GM18526 (cell line): ENCODE results near the gene RAD51B.

Experiments used
- POLR2A ChIP-seq: IDR thresholded peaks from 3 replicates; pipeline ENCODE4 v1.6.1; 2011; ENCODE audit not compliant: insufficient read length; ENCODE audit errors: extremely low read depth

The RAD51B gene

GRCh38 chr14:68341411-68342212 lies 522.0 kb downstream of the RAD51B start:
- no peak for TF ChIP-seq POLR2A

- TF ChIP-seq POLR2A, result no peak
Measured at GRCh38 chr14:68342216-68342763, 522.7 kb downstream of the RAD51B start.

- TF ChIP-seq POLR2A, result no peak
Measured at GRCh38 chr14:68343534-68344118, 524.0 kb downstream of the RAD51B start.

- no peak for TF ChIP-seq POLR2A
Measured at GRCh38 chr14:68345738-68346137, 526.2 kb downstream of the RAD51B start.

GRCh38 chr14:68346556-68347343 lies 527.2 kb downstream of the RAD51B start:
- TF ChIP-seq POLR2A, result no peak

GRCh38 chr14:68349900-68350629 lies 530.5 kb downstream of the RAD51B start:
- TF ChIP-seq POLR2A, result no peak

- TF ChIP-seq POLR2A, result no peak
Measured at GRCh38 chr14:68355415-68355814, 535.8 kb downstream of the RAD51B start.

GRCh38 chr14:68357777-68358176 lies 538.2 kb downstream of the RAD51B start:
- TF ChIP-seq POLR2A, result no peak

GRCh38 chr14:68358500-68358899 lies 538.9 kb downstream of the RAD51B start:
- no peak for TF ChIP-seq POLR2A

GRCh38 chr14:68359022-68359836 lies 539.6 kb downstream of the RAD51B start:
- no peak for TF ChIP-seq POLR2A

GRCh38 chr14:68359837-68360552 lies 540.4 kb downstream of the RAD51B start:
- no peak for TF ChIP-seq POLR2A

- TF ChIP-seq POLR2A, result no peak
Measured at GRCh38 chr14:68361231-68361630, 541.7 kb downstream of the RAD51B start.

- no peak for TF ChIP-seq POLR2A
Measured at GRCh38 chr14:68362846-68363245, 543.3 kb downstream of the RAD51B start.

- TF ChIP-seq POLR2A, result no peak
Measured at GRCh38 chr14:68363466-68363842, 543.9 kb downstream of the RAD51B start.
